Left forelimb (tissue), 1 donor: ENCODE results near the gene P2RY12.

Experiments
- DNase-seq: peaks from one replicate; pipeline ENCODE4 v3.0.0-alpha.2; 2018; ENCODE audit warnings: low spot score

The P2RY12 gene

DNA sequence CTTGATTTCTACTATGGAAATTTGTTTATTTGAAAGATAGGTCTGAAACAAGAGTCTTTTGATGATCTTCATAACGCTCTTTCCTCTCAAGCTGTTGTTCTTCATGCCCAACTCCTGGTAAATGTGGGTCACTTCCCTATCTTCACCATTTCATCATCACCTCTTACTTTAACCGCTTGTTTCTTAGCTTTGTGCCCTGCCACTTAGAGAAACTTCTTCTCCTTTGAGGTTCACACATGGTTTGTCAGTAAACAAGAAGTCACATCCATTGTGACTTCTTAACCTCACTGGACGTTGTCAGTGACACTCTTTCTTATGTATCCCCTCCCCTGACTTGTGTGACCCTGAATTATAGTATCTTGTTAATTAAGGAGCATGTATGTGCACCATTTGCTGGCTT, 38.3 kb downstream of the P2RY12 start:
- no peak for DNase-seq

DNA sequence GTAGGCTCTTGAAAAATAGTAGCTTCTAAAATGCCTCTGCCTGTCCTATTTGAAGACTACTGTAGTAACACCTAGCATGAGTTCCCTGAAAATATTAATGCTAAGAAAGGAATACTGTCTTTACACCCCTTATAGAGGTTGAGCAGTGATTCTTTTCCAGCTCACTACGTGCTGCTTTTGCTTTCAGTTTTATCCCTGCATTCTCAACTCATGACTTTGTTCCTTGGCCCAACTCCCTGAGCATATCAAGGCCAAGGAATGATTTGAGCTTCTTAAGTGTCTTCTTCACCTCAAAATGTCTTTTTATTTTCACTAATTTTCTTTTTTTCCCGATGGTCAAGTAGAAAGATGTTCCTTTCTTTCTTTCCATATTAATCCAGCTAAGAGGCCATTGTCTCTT, 38.7 kb downstream of the P2RY12 start:
- no peak for DNase-seq

DNA sequence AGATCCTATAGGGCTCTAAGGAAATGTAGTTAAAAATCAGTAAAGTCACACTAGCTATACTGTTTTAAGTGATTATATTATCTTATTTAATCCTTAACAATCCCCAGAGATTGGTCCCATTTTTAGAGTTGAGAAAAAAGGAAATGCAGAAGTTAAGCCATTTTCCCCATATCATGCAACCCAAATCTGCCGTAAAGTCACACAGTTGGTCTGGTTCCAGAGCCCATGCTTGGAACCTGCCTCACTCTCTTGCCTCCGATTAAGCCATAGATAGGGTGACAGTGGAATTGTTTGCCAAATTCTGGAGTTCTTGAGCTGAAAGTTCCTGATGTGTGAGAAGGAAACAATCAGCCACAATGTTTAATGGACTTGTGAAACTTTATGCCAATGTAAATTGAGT, 52.9 kb downstream of the P2RY12 start:
- no peak for DNase-seq

DNA sequence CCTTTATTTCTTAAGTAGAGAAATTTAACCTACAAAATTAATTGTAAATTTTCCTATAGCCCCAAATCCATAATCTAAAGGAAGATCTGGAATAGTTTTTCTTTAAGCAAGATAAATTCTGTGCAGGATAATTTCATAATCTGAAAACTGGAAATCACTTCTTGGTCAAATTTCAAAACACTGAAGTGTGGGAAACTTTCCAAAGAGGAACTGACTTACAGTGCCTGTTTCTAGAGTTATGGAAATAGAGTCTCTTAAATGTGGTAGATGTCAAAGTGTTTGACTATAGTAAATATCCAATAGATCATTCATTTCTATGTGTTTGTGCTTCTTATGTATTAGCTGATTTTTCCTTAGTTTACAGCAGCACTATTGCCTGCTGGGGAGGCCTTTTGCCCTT, 53.7 kb downstream of the P2RY12 start:
- no peak for DNase-seq

DNA sequence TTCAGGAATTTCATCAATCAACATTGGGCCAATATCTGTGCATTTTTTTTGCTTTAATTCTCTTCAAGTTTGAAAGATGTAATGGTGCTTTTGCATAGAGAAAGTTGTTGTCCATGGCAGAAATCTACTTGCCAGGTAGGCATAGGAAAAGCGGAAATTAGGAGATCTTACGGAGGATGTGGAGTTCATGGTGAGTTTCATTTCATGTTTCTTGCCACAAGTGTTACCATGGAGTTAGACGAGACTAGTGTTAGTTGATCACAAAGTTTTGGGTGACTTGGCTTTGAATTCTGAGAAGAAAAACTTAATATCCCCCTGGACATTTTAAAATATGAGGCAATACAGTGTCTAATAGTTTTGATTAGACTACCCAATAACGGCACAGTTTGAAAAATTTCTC, 54.2 kb downstream of the P2RY12 start:
- DNase-seq, result no peak

DNA sequence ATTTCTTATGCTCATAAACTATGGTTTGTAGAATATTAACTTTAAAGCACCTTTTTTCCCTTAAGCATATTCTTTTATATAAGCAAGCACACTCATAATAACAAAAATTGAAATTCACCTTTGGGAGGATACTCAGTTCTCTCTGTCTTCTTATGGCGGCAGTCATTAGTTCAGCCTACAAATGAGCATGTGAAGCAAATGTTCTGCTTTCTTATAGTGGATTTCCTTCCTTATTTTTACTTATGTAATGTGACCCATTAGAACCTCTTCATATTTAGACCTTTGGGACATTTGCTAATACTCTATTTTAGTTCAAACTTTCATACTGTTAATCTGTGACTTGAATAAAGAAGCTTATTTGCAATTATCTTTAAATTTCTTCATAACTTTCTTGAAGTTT, 55.2 kb downstream of the P2RY12 start, which contains the start of gene P2RY13:
Gene P2RY13, minus strand, starts transcription at position 187 of the 400 bp plus-strand sequence. Its CDS starts 21 bp downstream, at position 166.
- no peak for DNase-seq

DNA sequence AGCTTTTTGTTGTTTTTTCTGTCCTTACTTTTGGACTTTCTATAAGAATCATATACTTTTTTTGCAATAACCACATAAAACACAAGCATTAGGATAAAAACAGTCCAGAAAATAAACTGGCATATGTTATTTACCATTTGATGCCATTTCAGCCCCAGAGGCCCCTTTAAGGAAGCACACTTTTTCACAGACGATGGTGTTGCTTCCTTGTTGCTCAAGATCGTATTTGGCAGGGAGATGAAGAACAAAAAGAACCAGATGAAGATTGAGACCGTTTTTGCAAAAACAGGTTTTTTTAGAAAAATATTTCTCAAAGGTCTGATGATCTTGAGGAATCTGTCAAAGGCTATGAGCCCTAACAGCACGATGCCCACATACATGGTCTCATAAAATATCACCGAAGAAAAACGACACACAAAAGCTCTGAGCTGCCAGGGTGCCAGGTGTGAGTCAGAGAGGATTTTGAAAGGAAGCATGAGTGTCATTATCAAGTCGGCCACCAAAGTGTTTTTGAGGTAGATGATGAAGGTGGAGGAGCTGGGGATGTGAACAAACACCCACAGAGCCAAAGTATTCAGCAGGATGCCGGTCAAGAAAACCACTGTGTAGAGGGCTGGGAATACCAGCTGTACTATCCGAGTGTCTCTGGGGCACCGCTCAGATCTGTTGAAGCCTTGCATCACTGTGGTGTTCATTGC, 56.1 kb downstream of the P2RY12 start:
- DNase-seq, result no peak

DNA sequence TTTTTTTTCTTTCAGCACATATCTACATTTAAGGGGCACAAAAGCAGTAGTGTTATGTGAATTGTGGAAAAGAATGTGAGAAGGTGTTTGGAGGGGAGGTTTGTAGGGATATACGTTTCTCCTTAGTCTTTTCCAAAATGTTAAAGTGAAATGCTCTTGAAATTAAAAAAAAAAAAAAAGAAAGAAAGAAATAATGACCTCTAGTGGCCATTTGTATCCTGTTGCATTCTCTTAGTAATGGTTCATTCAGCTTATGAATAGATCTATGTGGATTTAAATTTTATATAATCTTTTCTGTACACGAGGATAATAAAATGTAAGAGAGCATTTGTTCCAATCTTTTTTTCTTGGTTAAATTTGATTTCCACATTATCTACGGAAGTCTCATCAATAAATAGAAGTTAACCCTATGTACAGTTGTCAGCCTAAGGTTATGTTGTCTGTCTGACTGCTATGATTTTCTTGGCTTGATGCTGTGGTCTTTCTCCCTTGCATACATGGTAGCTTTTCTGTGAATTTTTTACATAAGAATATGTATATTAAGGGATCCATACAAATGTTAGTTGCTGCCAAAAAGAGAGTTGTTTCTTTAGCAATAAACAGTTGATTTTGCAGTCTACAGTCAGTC, 56.9 kb downstream of the P2RY12 start:
- DNase-seq, result no peak

DNA sequence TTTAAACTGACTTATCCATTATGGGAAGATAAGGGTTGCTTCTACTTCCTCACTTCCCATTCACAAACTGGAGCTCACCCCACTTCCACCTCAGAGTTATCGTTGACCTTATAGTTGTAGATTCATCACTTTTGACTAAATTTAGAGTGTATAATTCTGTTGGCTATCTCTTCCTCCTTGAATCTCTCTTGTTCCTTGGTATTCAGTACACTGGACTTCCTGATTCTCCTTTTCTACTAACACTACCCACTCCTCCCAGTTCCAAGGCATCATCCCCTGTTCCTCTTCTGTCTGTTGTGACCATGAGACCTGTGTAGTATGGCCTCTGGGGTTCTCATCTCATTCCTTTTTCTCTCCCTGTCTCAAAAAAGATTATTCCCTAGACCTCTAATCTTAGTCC, 62.0 kb downstream of the P2RY12 start:
- DNase-seq, result no peak

DNA sequence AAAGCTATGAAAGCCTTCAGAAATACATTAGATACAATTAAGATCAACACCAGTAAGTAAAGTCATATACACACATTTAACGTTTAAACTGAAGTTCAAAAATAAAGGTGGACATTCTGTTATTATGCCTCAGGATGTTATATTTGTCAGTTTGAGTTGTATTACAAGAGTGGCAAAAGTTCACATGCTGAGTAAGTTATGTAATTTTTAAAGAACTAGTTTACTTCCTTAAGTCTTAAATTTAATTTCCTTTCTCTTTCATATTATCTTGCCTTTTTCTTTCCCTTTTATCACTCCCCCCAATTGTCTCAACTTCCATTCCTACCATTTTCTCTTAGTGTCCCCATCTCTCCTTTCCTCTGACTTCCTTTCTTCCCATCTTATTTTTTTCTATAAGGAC, 63.0 kb downstream of the P2RY12 start:
- no peak for DNase-seq

DNA sequence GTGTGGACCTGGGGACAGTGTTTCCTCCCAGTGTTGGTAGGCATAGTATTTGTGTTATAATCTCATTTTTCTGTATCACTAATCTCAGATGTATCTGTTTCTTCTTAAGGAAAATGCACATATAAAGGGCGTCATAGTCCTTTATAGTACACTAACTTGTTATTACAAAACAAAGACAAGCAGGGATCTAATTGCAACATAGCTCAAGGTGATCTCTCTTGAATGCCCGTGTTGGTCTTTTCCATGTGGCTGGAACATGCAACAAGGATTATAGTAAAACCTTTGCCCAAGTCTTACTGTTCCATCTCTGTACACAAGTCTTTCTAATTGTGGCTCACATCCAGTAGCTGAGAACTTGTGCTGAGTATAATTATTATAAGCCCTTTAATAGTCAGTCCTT, 64.4 kb downstream of the P2RY12 start:
- DNase-seq, result no peak

DNA sequence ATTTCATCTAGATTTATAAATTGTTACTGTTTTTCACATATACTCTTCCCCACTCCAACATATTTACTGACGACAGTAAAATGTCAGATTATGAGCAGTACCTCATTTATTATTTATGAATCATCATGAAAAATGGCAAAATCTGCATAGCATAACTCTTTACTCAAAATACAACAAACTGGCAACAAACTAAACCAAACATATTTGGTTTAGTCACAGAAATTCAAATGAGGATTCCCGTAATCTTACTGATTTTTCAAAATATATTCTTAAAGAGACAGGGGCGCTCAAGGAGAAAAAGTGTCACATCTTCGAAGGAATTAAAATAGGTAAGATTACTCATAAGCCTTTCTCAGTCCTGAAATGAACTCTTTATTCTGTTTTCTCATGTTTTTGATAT, 64.9 kb downstream of the P2RY12 start:
- no peak for DNase-seq

DNA sequence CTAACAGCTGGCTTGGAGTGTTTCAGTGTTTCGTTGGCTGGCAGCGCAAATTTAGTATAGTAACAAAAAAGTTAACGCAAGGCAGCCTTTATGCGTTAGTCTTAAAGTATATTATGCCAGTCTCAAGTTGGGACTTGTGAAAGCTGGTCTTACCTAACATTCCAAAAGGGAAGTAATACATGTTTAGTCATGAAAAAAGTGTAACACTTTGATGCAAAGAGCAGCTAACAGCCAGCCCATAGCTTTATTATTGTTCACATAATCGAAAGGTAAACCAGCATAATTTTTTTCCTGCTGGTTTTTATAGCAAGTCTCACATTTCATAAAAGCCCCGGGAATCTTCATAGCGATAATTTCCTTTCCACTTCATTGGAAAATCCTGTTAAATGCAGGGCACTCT, 65.6 kb downstream of the P2RY12 start:
- no peak for DNase-seq

DNA sequence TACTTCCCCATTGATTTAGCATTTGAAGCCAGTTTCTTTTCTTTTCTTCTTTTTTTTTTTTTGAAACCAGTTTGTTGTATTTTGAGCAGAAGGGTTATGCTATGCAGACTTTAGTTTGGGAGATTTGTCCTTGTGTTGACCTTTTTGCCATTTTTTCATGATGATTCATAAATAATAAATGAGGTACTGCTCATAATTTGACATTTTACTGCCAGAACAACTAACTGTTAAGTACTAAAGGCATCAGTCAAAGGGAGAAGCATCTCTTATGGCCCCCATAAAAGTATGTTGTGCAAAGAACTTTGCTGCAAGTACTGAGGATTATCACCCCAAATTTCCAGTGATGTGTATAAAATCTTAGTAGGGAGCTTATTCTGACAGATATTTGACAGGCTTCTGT, 66.2 kb downstream of the P2RY12 start:
- no peak for DNase-seq

DNA sequence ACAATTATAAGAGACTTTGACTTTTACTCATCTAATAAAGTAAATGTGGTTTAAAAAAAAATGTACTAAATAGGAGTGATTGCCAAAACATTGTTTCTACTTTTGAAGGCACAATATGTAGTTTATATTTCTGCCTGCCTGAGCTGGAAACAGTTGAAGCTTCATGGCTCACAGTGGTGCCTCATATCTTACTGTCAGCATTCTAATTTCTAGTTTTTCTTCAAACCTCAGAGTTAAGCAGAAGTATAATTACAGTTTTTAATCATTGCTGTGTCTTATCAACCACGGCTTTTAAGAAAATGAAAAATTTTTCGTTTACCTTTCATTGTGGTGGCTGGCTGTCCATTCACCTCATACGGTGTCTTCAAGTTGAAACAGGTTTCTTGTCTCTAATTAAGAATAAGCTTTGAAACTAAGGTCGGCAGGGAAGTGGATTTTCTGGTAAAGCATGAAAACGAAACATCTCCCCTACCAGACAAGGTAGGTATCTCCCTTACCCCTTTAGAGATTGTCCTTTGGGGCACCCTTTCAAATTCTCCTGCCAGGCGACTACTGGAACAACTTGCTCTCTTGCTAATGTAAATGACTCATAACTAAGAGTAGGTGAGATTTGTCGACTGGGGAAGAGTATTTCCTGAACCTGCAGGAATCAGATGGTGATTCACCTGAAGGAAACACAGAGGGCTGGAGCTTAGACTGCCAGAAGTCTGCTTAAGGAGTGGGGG, 68.1 kb downstream of the P2RY12 start, which contains the start of gene GPR87:
Gene GPR87, minus strand, starts transcription at position 554 of the 725 bp plus-strand sequence. CDS start 16,720 bp downstream, outside the sequence.
- DNase-seq, result no peak

DNA sequence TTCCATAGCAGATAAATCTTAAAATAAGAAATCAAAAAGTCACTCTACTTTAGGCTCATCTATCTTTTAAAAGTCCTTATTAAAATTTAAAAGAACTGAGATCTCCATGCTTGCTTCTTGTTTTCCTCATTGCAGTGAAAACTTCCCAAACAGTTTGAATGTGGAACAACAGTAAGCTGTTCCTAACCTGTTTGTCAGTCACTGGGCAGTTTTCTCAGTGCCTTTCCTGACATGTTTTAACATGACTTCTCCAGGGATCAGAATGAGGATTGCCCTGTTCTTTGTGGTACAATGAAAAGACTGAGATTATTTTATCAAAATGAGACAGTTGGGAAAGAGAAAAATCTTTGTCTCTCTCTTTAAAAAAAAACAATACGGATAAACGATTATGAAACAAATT, 68.7 kb downstream of the P2RY12 start:
- no peak for DNase-seq

DNA sequence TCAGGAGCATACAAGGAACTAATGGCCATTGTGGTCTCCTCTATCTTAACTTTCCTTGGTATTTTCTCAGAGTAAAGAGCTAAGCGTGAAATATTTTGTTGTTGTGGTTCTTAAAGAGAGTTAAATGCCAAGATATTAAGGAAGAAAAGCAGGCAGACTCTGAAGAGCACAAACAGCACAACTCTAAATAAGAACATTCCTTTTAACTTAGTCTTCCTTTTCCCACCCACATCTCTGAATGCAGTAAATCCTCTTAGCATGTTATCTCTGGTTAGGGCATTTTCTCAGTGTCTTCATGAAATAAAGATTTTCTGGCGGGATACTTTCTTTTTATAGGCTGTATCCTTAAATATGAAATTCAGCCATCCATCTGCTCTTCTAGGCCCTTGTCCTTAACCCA, 69.4 kb downstream of the P2RY12 start:
- DNase-seq, result no peak

DNA sequence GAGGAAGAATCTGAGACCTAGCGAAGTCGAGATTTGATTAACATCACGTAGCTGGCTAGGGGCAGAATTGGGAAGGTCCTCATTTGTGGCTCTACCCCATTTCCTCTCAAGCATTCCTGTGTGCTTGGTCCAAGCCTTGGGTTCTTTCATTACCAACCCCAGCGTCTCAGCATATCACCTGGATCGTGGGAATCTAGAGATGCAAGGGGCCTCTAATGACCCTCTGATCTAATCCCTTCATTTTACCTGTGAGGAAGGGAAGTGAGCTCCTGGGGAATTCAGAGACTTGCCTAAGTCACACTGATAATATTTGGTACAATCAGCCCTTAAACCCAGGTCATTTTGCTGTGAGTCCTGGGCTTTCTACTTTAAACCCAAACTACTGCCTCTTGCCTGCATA, 70.0 kb downstream of the P2RY12 start:
- DNase-seq, result no peak

DNA sequence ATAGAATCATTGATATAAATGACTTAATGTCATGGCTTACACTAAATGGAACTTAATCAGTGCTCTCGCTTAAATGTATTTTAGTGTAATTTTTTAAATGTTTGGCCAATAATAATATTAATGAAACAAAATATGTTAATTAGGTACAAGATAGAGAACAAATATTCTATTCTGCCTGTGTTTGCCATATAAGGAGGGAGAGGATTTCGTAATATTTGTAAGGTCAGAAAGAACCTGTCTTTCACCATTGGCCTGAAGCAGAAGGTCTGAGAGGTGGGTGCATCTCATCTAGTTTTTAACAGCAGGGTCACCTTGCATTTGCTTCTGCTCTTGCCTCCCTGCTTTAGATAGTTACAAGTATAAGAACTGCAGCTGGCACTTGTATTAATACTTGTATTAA, 70.4 kb downstream of the P2RY12 start:
- no peak for DNase-seq

DNA sequence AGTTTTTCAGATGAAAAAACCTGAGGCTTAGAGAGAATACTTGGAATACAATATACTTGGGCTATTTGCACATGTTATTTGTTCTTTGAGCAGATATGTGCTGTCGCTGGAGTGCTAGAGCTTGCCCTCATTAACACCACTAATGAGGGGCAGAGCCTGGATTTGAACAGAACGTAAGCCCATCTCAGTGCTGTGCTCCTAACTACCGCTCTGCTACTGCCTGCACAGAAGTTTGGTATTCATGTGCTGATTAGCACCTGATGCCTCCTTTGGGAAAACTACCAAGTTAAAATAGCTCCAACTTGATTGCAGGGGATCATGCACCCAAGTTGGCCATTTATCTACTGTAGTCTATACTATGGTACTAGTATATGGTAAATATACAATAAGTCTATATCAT, 71.6 kb downstream of the P2RY12 start:
- DNase-seq, result no peak

DNA sequence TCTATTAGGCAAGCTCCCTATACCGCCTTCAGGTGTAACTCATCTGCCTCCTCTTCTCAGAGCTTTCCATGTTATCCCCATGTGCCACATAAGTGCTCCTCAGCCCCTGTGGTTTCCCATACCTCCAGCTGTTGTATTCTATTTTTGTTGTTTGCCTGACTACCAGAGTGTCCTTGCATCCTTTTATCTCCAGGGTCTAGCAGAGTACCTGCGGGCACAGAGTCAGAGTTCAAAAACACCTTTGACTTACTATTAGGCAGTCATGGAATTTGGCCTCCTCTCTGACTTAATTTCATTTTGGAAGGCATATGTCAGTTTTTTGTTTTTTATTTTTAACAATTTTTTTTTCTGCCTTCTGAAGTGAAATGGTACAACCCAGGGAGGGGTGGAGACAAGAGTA, 75.0 kb downstream of the P2RY12 start:
- DNase-seq, result no peak

DNA sequence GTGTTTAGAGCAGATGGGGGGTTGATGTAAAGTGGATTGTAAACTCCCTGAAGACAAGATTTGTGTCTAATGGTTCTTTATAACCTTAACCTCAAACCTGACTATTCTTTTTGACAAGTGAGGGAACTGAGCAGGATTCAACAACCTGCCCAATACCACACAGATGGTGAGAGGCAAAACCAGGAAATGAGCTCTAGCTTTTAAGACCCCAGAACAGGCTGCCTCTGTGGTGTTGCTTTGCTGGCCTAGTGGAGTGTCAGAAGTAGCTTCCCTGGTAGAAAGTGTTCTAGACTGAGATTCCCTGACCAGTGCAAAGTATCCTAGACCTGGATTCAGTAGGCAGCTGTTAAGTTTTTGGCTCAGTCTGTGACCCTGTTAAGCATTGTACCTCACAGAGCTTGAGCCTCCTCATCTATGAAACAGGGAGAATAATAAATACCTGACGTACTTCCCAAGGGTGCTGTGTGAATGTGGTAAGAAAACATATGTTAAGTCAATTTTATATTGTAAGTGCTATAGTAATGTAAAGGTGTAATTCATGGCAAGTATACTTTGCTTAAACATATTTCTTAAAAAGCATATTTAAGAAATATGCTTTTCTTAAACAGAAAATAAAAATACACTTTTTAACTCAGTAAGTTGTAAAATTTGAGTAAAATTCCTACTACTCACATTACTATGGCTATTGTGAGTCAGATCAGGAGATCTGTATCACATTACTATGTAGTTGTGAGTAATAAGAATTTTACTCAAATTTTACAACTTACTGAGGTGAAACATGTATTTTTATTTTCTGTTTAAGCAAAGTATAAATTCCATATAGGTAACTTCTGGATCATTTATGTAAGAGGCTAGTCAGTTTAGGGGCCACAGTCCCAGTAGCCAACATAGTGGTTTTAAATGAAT, 76.7 kb downstream of the P2RY12 start:
- no peak for DNase-seq
